Kidney (tissue), 14 donors: ENCODE measurements around the gene OR6J1. TPM values are rescaled to one million over a fixed set of nuclear protein-coding genes. Genes with fewer than 3 reads are reported as not detected.
"Not testable (repeated sequence)": the region's sequence is repeated elsewhere in the genome, so short reads cannot be mapped to it uniquely, and the experiment has no call there.

Source experiments
- DNase-seq, 5 donors: peaks; one replicate each; pipeline ENCODE4 v3.0.0-alpha.2; 2013 to 2020
- FAIRE-seq: peaks from 2 replicates; lab custom pipeline; 2012; peaks lifted over from hg19 to GRCh38; lab: Jason Lieb, UNC
- H3K27ac ChIP-seq, 2 donors: one replicate each; pipeline ENCODE4 v1.7.0; 2013; ENCODE audit warnings: low read depth in 2 of 2, low read length in 2 of 2, inconsistent platforms in 1 of 2
- H3K27me3 ChIP-seq: one replicate; pipeline ENCODE4 v1.7.1; 2013; ENCODE audit warnings: low read length, inconsistent platforms; ENCODE audit not compliant: control insufficient read depth, insufficient read depth
- H3K36me3 ChIP-seq, 3 donors: one replicate each; pipeline versions ENCODE4 v1.7.0 to v1.7.1; 2013; ENCODE audit warnings: low read length in 3 of 3, control low read depth in 1 of 3, inconsistent platforms in 1 of 3; ENCODE audit not compliant: insufficient read depth in 3 of 3, control insufficient read depth in 2 of 3
- H3K4me1 ChIP-seq, 3 donors: one replicate each; pipeline versions ENCODE4 v1.7.0 to v1.7.1; 2013; ENCODE audit warnings: low read length in 3 of 3, inconsistent platforms in 1 of 3, low read depth in 1 of 3; ENCODE audit not compliant: control insufficient read depth in 2 of 3, insufficient read depth in 2 of 3
- H3K4me3 ChIP-seq, 3 donors: one replicate each; pipeline versions ENCODE4 v1.7.0 to v1.8.1; 2013; ENCODE audit warnings: low read length in 3 of 3, control low read depth in 1 of 3, inconsistent platforms in 1 of 3
- H3K9ac ChIP-seq, 3 donors: one replicate each; pipeline versions ENCODE4 v1.7.0 to v1.7.1; 2013; ENCODE audit warnings: low read length in 3 of 3, control low read depth in 1 of 3, inconsistent platforms in 1 of 3
- H3K9me3 ChIP-seq, 3 donors: one replicate each; pipeline versions ENCODE4 v1.7.0 to v1.7.1; 2013; ENCODE audit warnings: low read length in 3 of 3, control low read depth in 1 of 3, inconsistent platforms in 1 of 3; ENCODE audit not compliant: control insufficient read depth in 2 of 3, insufficient read depth in 1 of 3
- CTCF ChIP-seq: IDR thresholded peaks from 3 replicates; pipeline ENCODE4 v1.5.1; 2012; ENCODE audit warnings: mild to moderate bottlenecking, moderate library complexity, borderline replicate concordance; ENCODE audit not compliant: insufficient read depth; ENCODE audit errors: extremely low read depth
- intact Hi-C: fragments of 100-400 bp; cut with DNase I; formaldehyde crosslinking; loops from one replicate; pipeline ENCODE4 v1.11.1; 2022
- polyA plus RNA-seq: library from polyadenylated mRNA; stranded (reverse); fragments of 350-450 nt; fragmentation: Illumina TruSeq; extraction: RNeasy Lipid Tissue Mini Kit (QIAGEN cat#74804); gene quantifications from one replicate; pipeline ENCODE4 v1.2.3, GENCODE V29; 2014; ENCODE audit warnings: low read depth, low replicate concordance; ENCODE audit not compliant: insufficient read depth
- total RNA-seq: library from RNA; stranded (reverse); fragmentation: NEBNext Ultra II Directional; extraction: Animal tissue kit (Norgen Biotek cat#: 25700); gene quantifications from one replicate; pipeline ENCODE4 v1.2.1, GENCODE V29; 2021
- donor health status: control.
- donor health status: control.
- donor health status: control.
- donor health status: control.
- donor health status: control.
- donor health status: DM: yes; HTN: yes; CAD: no.
- donor health status: Normal renal cell carcinoma (clear cell type).

OR6J1 gene
- total and polyA plus RNA-seq, 2 donors from 2014 or later: not detected

GRCh38 chr14:22678221-22678620, 34.1 kb upstream of the OR6J1 start:
- Histone ChIP-seq H3K4me3 (no peak overlapping the region), H3K9ac (no peak overlapping the region), H3K36me3 (no peaks in the 10 kb centered on the region), H3K27me3 (no peaks in the 10 kb centered on the region), H3K4me1 (no peaks in the 10 kb centered on the region), H3K27ac (no peak overlapping the region), H3K9me3 (no peaks in the 10 kb centered on the region)
- FAIRE-seq: no peak
- intact Hi-C loops: no loop called here
- no peak for DNase-seq
- no peak for TF ChIP-seq CTCF

- H3K9ac ChIP-seq, H3K36me3 ChIP-seq, H3K9me3 ChIP-seq, H3K4me3 ChIP-seq, H3K27me3 ChIP-seq, DNase-seq, intact Hi-C loops, H3K4me1 ChIP-seq, H3K27ac ChIP-seq, FAIRE-seq: not testable (repeated sequence)
These were observed 33.4 kb upstream of the OR6J1 start for GRCh38 chr14:22677551-22677950.

- H3K27me3 ChIP-seq: no peaks in the 10 kb centered on the region
- H3K9ac ChIP-seq: no peak overlapping the region
- no peak overlapping the region for H3K27ac ChIP-seq
- FAIRE-seq (no peak), DNase-seq (no peak)
- no peaks in the 10 kb centered on the region for H3K9me3 ChIP-seq
- H3K4me3 ChIP-seq: no peak overlapping the region
- H3K36me3 ChIP-seq: no peaks in the 10 kb centered on the region
- no peaks in the 10 kb centered on the region for H3K4me1 ChIP-seq
- intact Hi-C loops: no loop called here
- no peak for TF ChIP-seq CTCF
These were observed 27.5 kb upstream of the OR6J1 start for GRCh38 chr14:22671622-22672021.

- Histone ChIP-seq H3K36me3 (no peaks in the 10 kb centered on the region), H3K9me3 (no peaks in the 10 kb centered on the region), H3K4me3 (no peak overlapping the region), H3K9ac (no peak overlapping the region), H3K4me1 (no peaks in the 10 kb centered on the region), H3K27ac (no peak overlapping the region), H3K27me3 (no peaks in the 10 kb centered on the region)
- DNase-seq (no peak), FAIRE-seq (no peak)
- intact Hi-C loops: no loop called here
- TF ChIP-seq CTCF: no peak
These were observed 24.7 kb upstream of the OR6J1 start for GRCh38 chr14:22668863-22669262.
